DND-41 (cell line): ENCODE data around the gene DDTL.
"Not testable (repeated sequence)": the region's sequence is repeated elsewhere in the genome, so short reads cannot be mapped to it uniquely, and the experiment has no call there.

Experiments
- ATAC-seq: fragments of 200-7000 bp; cut with Tn5 transposase; 3 replicates; pipeline ENCODE4 v1.9.1; 2021; ENCODE audit warnings: low read depth; ENCODE audit not compliant: insufficient read depth
- DNase-seq: peaks from one replicate; pipeline ENCODE4 v3.0.0-alpha.2; 2020
- H2AFZ ChIP-seq: 2 replicates; pipeline ENCODE4 v1.6.0; 2012; ENCODE audit warnings: low read depth, low read length
- H3K27ac ChIP-seq: 2 replicates; pipeline ENCODE4 v1.5.1; 2012; ENCODE audit warnings: low read length, inconsistent platforms
- H3K27me3 ChIP-seq: fragments of 200-600 bp; sonication (generic); 2 replicates; pipeline ENCODE4 v1.6.0; 2012; ENCODE audit warnings: low read length, mild to moderate bottlenecking, inconsistent platforms; ENCODE audit not compliant: insufficient read depth, poor library complexity
- H3K36me3 ChIP-seq: 2 replicates; pipeline ENCODE4 v1.5.1; 2012; ENCODE audit warnings: low read length, inconsistent platforms; ENCODE audit not compliant: insufficient read depth
- H3K4me1 ChIP-seq: 2 replicates; pipeline ENCODE4 v1.5.1; 2012; ENCODE audit warnings: mild to moderate bottlenecking, low read length; ENCODE audit not compliant: insufficient read depth
- H3K4me2 ChIP-seq: 2 replicates; pipeline ENCODE4 v1.6.0; 2012; ENCODE audit warnings: mild to moderate bottlenecking, moderate library complexity, low read length, inconsistent platforms; ENCODE audit not compliant: insufficient read depth
- H3K4me3 ChIP-seq, 2 experiments: fragments of 200-600 bp in 1 of 2; shearing (Covaris generic) in 1 of 2; 2 replicates each; pipeline ENCODE4 v1.5.1; 2012 to 2016; ENCODE audit warnings: inconsistent platforms in 2 of 2, low read length in 2 of 2, mild to moderate bottlenecking in 2 of 2, low read depth in 1 of 2, moderate library complexity in 1 of 2
- H3K79me2 ChIP-seq: 2 replicates; pipeline ENCODE4 v1.6.0; 2012; ENCODE audit warnings: low read length, inconsistent platforms; ENCODE audit not compliant: insufficient read depth
- H3K9ac ChIP-seq: 2 replicates; pipeline ENCODE4 v1.6.0; 2012; ENCODE audit warnings: low read depth, mild to moderate bottlenecking, inconsistent platforms, low read length, moderate library complexity
- H3K9me3 ChIP-seq: 2 replicates; pipeline ENCODE4 v1.5.1; 2012; ENCODE audit warnings: low read length, moderate library complexity, mild to moderate bottlenecking, inconsistent platforms; ENCODE audit not compliant: insufficient read depth, severe bottlenecking
- H4K20me1 ChIP-seq: 2 replicates; pipeline ENCODE4 v1.6.0; 2012; ENCODE audit warnings: low read length; ENCODE audit not compliant: insufficient read depth
- CTCF ChIP-seq: IDR thresholded peaks from 2 replicates; pipeline ENCODE4 v1.5.1; 2012; ENCODE audit warnings: borderline replicate concordance, low read length, moderate library complexity, mild to moderate bottlenecking; ENCODE audit not compliant: poor library complexity, severe bottlenecking; ENCODE audit errors: extremely low read depth
- EZH2 ChIP-seq: IDR thresholded peaks from 3 replicates; pipeline ENCODE4 v1.6.1; 2012; ENCODE audit warnings: borderline replicate concordance, low read depth, mild to moderate bottlenecking, moderate library complexity, low read length, inconsistent platforms; ENCODE audit not compliant: severe bottlenecking

DDTL gene

GRCh38 chr22:23970201-23970641 is 3.5 kb downstream of the DDTL start:
- no peak for ATAC-seq
- Histone ChIP-seq H3K4me1 (peaks cover 31% of the 10 kb centered on the region), H3K79me2 (peaks cover 30% of the 10 kb centered on the region), H3K9ac (no peak overlapping the region), H3K36me3 (peaks cover 31% of the 10 kb centered on the region), H3K27ac (no peak overlapping the region), H3K4me2 (peak overlapping the region; percentile 31; the same call in 1 of the 2 replicates), H4K20me1 (peaks cover 26% of the 10 kb centered on the region), H2AFZ (no peak overlapping the region), H3K27me3 (no peaks in the 10 kb centered on the region), H3K4me3 (no peak overlapping the region), H3K9me3 (no peaks in the 10 kb centered on the region)
- DNase-seq, result no peak
- TF ChIP-seq EZH2 (no peak), CTCF (no peak)

- DNase-seq (no peak), ATAC-seq (no peak)
- no peak overlapping the region for H3K9ac ChIP-seq
- peaks cover 26% of the 10 kb centered on the region for H4K20me1 ChIP-seq
- H3K79me2 ChIP-seq, result peaks cover 30% of the 10 kb centered on the region
- no peak overlapping the region for H3K27ac ChIP-seq
- no peaks in the 10 kb centered on the region for H3K9me3 ChIP-seq
- H3K27me3 ChIP-seq, result no peaks in the 10 kb centered on the region
- peaks cover 31% of the 10 kb centered on the region for H3K4me1 ChIP-seq
- peak overlapping the region; percentile 27; the same call in 1 of the 2 replicates for H3K4me2 ChIP-seq
- H3K4me3 ChIP-seq, result no peak overlapping the region
- H2AFZ ChIP-seq, result no peak overlapping the region
- no peak for TF ChIP-seq CTCF
- no peak for TF ChIP-seq EZH2
- H3K36me3 ChIP-seq, result peaks cover 31% of the 10 kb centered on the region
Observed at GRCh38 chr22:23970816-23971486, 4.3 kb downstream of the DDTL start.

GRCh38 chr22:23971927-23972326 is 5.2 kb downstream of the DDTL start:
- Histone ChIP-seq H3K36me3 (peaks cover 31% of the 10 kb centered on the region), H3K4me1 (peaks cover 31% of the 10 kb centered on the region), H4K20me1 (peaks cover 26% of the 10 kb centered on the region), H3K4me2 (peak overlapping the region; percentile 45; the same call in 1 of the 2 replicates), H3K79me2 (peaks cover 30% of the 10 kb centered on the region)
- not testable (repeated sequence) for H3K27me3 ChIP-seq, H3K27ac ChIP-seq, H3K9ac ChIP-seq, H3K4me3 ChIP-seq, ATAC-seq, H2AFZ ChIP-seq, H3K9me3 ChIP-seq, DNase-seq

GRCh38 chr22:23974345-23974744 is 7.7 kb downstream of the DDTL start, which contains the start of gene DDT:
Gene DDT (minus strand): TSS chr22:23974441. CDS start chr22:23974414, 27 bp downstream.
- peaks cover 23% of the 10 kb centered on the region for H4K20me1 ChIP-seq
- H3K27ac ChIP-seq, H3K9me3 ChIP-seq, DNase-seq, H3K9ac ChIP-seq, H3K4me3 ChIP-seq, H3K27me3 ChIP-seq, H2AFZ ChIP-seq: not testable (repeated sequence)
- peaks cover 26% of the 10 kb centered on the region for H3K79me2 ChIP-seq
- H3K4me1 ChIP-seq, result peaks cover 27% of the 10 kb centered on the region
- ATAC-seq, result peak; percentile 96
- peak within 1 kb of the TSS; percentile 39; the same call in 1 of the 2 replicates for H3K4me2 ChIP-seq
- H3K36me3 ChIP-seq, result peaks cover 27% of the 10 kb centered on the region

GRCh38 chr22:23974836-23975352 is 8.2 kb downstream of the DDTL start:
- Histone ChIP-seq H3K4me2 (peak overlapping the region; percentile 39; the same call in 1 of the 2 replicates), H3K36me3 (peaks cover 22% of the 10 kb centered on the region), H4K20me1 (peaks cover 20% of the 10 kb centered on the region), H3K4me1 (peaks cover 21% of the 10 kb centered on the region), H3K79me2 (peaks cover 21% of the 10 kb centered on the region)
- H2AFZ ChIP-seq, ATAC-seq, H3K9ac ChIP-seq, H3K4me3 ChIP-seq, DNase-seq, H3K27me3 ChIP-seq, H3K9me3 ChIP-seq, H3K27ac ChIP-seq: not testable (repeated sequence)

GRCh38 chr22:23977304-23977703 is 10.6 kb downstream of the DDTL start:
- DNase-seq, H3K4me3 ChIP-seq, H3K27me3 ChIP-seq, H4K20me1 ChIP-seq, H2AFZ ChIP-seq, H3K79me2 ChIP-seq, H3K9me3 ChIP-seq, H3K4me2 ChIP-seq, H3K9ac ChIP-seq, H3K27ac ChIP-seq, ATAC-seq, H3K36me3 ChIP-seq, H3K4me1 ChIP-seq: not testable (repeated sequence)
